GM10248 (cell line): ENCODE results near the gene RBP5.

Source experiments
- CTCF ChIA-PET: fragments of 300-600 bp; sonication (Branson Sonifier 250); formaldehyde crosslinking; extraction: SDS; loops from one replicate; lab custom pipeline; 2021; ENCODE audit warnings: antibody characterized with exemption; lab: Yijun Ruan, JAX
- POLR2A ChIA-PET: fragments of 350-650 bp; sonication (Branson Sonifier 250); formaldehyde crosslinking; extraction: SDS; loops from one replicate; lab custom pipeline; 2020; ENCODE audit warnings: antibody characterized with exemption; lab: Yijun Ruan, JAX
- DNase-seq: peaks from one replicate; pipeline ENCODE4 v3.0.0; 2012; ENCODE audit errors: extremely low spot score
- TF ChIP-seq, protein P1 (sequence below): IDR thresholded peaks from 2 replicates; pipeline ENCODE4 v1.5.1; 2012; ENCODE audit warnings: mild to moderate bottlenecking, low read depth; ENCODE audit errors: extremely low read depth, missing control alignments, control extremely low read depth

Gene RBP5

DNA sequence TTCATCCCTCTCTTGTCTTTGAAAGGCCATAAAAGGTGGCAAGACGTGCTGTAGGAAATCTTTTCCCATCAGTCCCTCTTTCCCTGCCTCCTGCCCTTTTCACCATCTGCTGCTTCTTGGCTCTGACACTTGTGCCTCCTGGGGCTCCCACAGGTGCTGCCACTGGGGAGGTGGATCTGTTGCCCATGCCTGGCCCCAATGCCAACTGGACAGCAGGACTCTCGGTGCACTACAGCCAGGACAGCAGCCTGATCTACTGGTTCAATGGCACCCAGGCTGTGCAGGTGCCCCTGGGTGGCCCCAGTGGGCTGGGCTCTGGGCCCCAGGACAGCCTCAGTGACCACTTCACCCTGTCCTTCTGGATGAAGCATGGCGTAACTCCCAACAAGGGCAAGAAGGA, 8.0 kb upstream of the RBP5 start:
- POLR2A ChIA-PET: no interaction called here
- TF ChIP-seq, protein P1, sequence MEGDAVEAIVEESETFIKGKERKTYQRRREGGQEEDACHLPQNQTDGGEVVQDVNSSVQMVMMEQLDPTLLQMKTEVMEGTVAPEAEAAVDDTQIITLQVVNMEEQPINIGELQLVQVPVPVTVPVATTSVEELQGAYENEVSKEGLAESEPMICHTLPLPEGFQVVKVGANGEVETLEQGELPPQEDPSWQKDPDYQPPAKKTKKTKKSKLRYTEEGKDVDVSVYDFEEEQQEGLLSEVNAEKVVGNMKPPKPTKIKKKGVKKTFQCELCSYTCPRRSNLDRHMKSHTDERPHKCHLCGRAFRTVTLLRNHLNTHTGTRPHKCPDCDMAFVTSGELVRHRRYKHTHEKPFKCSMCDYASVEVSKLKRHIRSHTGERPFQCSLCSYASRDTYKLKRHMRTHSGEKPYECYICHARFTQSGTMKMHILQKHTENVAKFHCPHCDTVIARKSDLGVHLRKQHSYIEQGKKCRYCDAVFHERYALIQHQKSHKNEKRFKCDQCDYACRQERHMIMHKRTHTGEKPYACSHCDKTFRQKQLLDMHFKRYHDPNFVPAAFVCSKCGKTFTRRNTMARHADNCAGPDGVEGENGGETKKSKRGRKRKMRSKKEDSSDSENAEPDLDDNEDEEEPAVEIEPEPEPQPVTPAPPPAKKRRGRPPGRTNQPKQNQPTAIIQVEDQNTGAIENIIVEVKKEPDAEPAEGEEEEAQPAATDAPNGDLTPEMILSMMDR: no peak
- CTCF ChIA-PET: interaction anchor here (1.4 kb wide), 1 partner anchor 8 kb away, joined by 5 read pairs; no protein-coding TSS in a partner anchor
- DNase-seq: no peak

GRCh38 chr12:7136071-7136470, 7.4 kb upstream of the RBP5 start:
- ChIA-PET CTCF (interaction anchor here (1.4 kb wide), 1 partner anchor 8 kb away, joined by 5 read pairs; no protein-coding TSS in a partner anchor), POLR2A (no interaction called here)
- TF ChIP-seq, protein P1: no peak
- no peak for DNase-seq

DNA sequence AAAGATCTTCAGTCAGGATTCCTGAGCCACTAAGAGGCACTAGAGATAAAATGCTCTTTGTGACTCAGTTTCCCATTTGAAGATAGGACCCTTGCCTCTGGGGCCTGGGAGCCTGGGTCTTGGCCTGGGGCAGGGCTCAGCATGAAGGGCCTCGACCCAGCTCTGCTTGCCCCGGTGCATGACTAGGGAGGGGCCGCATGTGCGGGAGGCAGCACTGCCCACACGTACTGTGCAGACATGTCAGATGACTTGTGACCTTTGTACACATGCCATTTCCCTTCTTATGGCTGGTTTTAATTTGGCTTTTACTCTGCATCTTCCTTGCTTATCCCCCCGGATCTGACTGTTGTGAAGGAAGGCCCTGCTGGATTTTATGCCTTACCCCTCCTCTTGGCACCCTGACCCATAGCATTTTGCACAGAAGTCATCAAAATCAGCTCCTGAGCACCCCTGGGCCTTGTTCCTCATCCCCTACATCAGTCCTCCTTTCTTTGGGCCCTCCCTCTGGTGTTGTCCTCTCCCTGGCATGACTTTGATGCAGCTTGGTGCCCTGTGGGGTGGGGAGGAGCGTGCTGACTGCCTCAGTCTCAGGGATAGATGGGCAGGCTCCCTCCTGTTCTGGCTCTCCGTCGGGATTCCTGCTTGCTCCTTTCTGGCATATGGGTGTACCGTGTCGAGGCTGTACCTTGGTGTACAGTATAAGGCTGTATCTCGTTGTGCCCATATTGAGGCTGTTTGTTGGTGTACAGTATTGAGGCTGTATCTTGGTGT, 5.9 kb upstream of the RBP5 start:
- ChIA-PET CTCF (interaction anchor here (1.3 kb wide), 1 partner anchor 10 kb away, joined by 4 read pairs; no protein-coding TSS in a partner anchor), POLR2A (no interaction called here)
- TF ChIP-seq, protein P1: no peak
- DNase-seq: no peak

- ChIA-PET POLR2A (no interaction called here), CTCF (interaction anchor here (0.8 to 1.3 kb wide), 4 partner anchors 9 to 14 kb away, joined by 3 to 5 read pairs (median 3); no protein-coding TSS in a partner anchor)
- no peak for DNase-seq
- TF ChIP-seq, protein P1: no peak
Observed at GRCh38 chr12:7131502-7131866, 2.8 kb upstream of the RBP5 start.

- ChIA-PET CTCF (interaction anchor here (0.8 to 2.0 kb wide), 7 partner anchors 8 to 22 kb away, joined by 3 to 10 read pairs (median 3); partner anchors contain the start of gene C1RL), POLR2A (no interaction called here)
- peak; percentile 66 for DNase-seq
Observed at GRCh38 chr12:7130701-7131501, 2.2 kb upstream of the RBP5 start.

More at GRCh38 chr12:7130701-7131501, 2.2 kb upstream of the RBP5 start:
- TF ChIP-seq, protein P1: no peak
